K562 (cell line): ENCODE measurements around the gene IMPACT. TPM values are rescaled to one million over a fixed set of nuclear protein-coding genes. Genes with fewer than 3 reads are reported as not detected.

Experiments used
- NCOR1 ChIP-seq: fragments of 450-650 bp; IDR thresholded peaks from 2 replicates; pipeline ENCODE4 v1.6.1; 2016; ENCODE audit warnings: mild to moderate bottlenecking, moderate library complexity
- NR2C2 ChIP-seq, 2 experiments: fragments of 200-800 bp in 1 of 2; sonication (Bioruptor generic) in 1 of 2; sonication (generic) in 1 of 2; formaldehyde crosslinking in 1 of 2; IDR thresholded peaks; 2 replicates each; pipeline versions ENCODE4 v1.6.1 to v1.8.0; 2016 to 2022; ENCODE audit warnings: mild to moderate bottlenecking in 1 of 2, missing compliant biosample characterization in 1 of 2, missing genetic modification characterization in 1 of 2, missing genetic modification reagents in 1 of 2
- SP1 ChIP-seq: sonication (generic); formaldehyde crosslinking; IDR thresholded peaks from 2 replicates; pipeline ENCODE4 v1.8.1; 2022; ENCODE audit warnings: mild to moderate bottlenecking, missing genetic modification reagents
- ZNF311 ChIP-seq: fragments of 250-450 bp; sonication (Bioruptor Pico); IDR thresholded peaks from 2 replicates; pipeline ENCODE4 v1.4.0; 2020; ENCODE audit warnings: mild to moderate bottlenecking, moderate library complexity
- polyA plus RNA-seq, 8 experiments: library from polyadenylated mRNA; depleted of rRNA in 4 of 8; stranded (reverse) in 5 of 8; unstranded in 3 of 8; fragments of >200 nt; fragmentation: Nextera tagmentation in 2 of 8; fragmentation: Illumina TruSeq in 1 of 8; extraction: Ambion mirVana in 2 of 8; extraction: Trizol in 1 of 8; gene quantifications; 2 replicates each; pipeline versions ENCODE4 v1.2.1 to v1.2.3, GENCODE V29; 2011 to 2014; ENCODE audit warnings: inconsistent platforms in 1 of 8, missing spikeins in 1 of 8
- small RNA-seq: library from RNA; depleted of rRNA; stranded (forward); fragments of <200 nt; gene quantifications from one replicate; pipeline ENCODE3, GENCODE V24; 2014
- total RNA-seq, 7 experiments: library from RNA; depleted of rRNA in 6 of 7; stranded (reverse); fragments of >200 nt in 6 of 7; fragmentation: Illumina TruSeq in 2 of 7; extraction: Trizol in 2 of 7; gene quantifications; 2 replicates each; pipeline versions ENCODE4 v1.2.1 to v1.2.3, GENCODE V29; 2011 to 2021; ENCODE audit warnings: low replicate concordance in 1 of 7
- TF ChIP-seq, protein P1 (sequence below): fragments of 450-650 bp; formaldehyde crosslinking; IDR thresholded peaks from 2 replicates; pipeline ENCODE4 v1.4.0; 2020; ENCODE audit warnings: mild to moderate bottlenecking, moderate library complexity

Gene IMPACT
- total and polyA plus RNA-seq, 9 of the 15 experiments (the other 6 are each of a cell fraction or from before 2014, with no cell fraction given): 4.7 to 7.6 (median 5.8) TPM

DNA sequence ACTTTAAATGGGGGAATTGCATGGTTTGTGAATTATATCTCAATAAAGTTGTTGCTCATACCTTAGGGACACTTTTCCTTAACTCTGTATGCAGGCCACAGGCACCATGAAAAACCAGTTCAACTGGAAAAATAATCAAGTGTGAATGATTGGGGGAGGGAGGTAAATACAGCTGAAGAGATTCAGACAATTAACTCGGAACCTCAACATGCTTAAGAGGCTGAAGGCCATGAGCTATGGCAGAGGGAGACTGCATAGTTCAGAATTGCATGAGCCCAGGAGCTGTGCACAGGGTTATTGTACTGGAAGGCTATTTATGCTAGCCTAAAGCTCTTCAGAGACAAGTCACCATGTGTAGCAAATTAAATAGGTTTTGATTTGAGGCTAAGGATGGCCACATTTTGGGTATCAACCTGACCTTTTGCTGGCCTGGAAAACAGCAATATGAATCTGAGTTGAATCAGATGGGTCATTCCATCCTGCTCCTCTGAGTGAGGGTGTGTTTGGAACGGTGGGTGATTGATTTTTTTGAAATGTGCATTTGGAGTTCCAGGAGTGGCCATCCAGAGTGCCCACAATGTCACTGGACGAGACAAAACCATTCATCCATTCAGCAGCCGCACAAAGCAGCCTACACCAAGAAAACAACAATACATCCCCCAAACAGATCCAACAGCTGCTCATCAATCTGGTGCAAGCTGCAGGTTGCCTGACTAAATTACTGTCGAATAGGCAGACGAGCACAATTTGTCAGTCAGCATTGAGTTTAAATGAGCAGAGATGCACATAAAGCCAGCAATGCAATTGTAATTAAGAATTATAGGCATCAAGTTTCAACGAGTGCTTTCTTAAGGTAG, 76.4 kb downstream of the IMPACT start (continued):
- TF ChIP-seq NR2C2 (CRISPR knock-in tag; IDR thresholded peaks at IDR 0.05) (no peak), NR2C2 (tag; IDR thresholded peaks at IDR 0.05) (no peak), NCOR1 (no peak), SP1 (no peak), ZNF311 (CRISPR knock-in tag) (no peak)
- TF ChIP-seq, protein P1, sequence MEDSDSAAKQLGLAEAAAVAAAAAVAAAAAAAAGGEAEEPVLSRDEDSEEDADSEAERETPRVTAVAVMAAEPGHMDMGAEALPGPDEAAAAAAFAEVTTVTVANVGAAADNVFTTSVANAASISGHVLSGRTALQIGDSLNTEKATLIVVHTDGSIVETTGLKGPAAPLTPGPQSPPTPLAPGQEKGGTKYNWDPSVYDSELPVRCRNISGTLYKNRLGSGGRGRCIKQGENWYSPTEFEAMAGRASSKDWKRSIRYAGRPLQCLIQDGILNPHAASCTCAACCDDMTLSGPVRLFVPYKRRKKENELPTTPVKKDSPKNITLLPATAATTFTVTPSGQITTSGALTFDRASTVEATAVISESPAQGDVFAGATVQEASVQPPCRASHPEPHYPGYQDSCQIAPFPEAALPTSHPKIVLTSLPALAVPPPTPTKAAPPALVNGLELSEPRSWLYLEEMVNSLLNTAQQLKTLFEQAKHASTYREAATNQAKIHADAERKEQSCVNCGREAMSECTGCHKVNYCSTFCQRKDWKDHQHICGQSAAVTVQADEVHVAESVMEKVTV: no peak

Small RNA genes within 50 kb of the gene (small RNA-seq; reads per million reads assigned to genes)
- not detected for gene RF00019

Other genes with a start within 250 kb of the IMPACT start
- not detected in 2 replicates for gene OSBPL1A, start 28.8 kb upstream of the IMPACT start, total RNA-seq (2014; rRNA removed)
- gene OSBPL1A, start 28.8 kb upstream of the IMPACT start, total RNA-seq (2014; rRNA removed; fragmentation: Illumina TruSeq; extraction: Trizol): not detected in 2 replicates
- not detected in 2 replicates for gene OSBPL1A, start 28.8 kb upstream of the IMPACT start, total RNA-seq (2015; rRNA removed; fragmentation: Illumina TruSeq; extraction: Trizol)
- 0.34 and 0.49 TPM in 2 replicates for gene OSBPL1A, start 28.8 kb upstream of the IMPACT start, total RNA-seq (2021)
- not detected in 2 replicates for gene OSBPL1A, start 28.8 kb upstream of the IMPACT start, polyA plus RNA-seq (2011; rRNA removed)
- gene OSBPL1A, start 28.8 kb upstream of the IMPACT start, polyA plus RNA-seq (2014; fragmentation: Illumina TruSeq; extraction: Trizol): not detected in 2 replicates
- gene OSBPL1A, start 28.8 kb upstream of the IMPACT start, polyA plus RNA-seq (2014; fragmentation: Nextera tagmentation; extraction: Ambion mirVana): not detected
- gene OSBPL1A, start 28.8 kb upstream of the IMPACT start, polyA plus RNA-seq (2014; rRNA removed): 0.40 TPM in 1 of 2 replicates, not detected in the other
- gene HRH4, start 34.0 kb downstream of the IMPACT start, total RNA-seq (2014; rRNA removed): not detected in 2 replicates
- gene HRH4, start 34.0 kb downstream of the IMPACT start, total RNA-seq (2014; rRNA removed; fragmentation: Illumina TruSeq; extraction: Trizol): not detected in 2 replicates
- not detected in 2 replicates for gene HRH4, start 34.0 kb downstream of the IMPACT start, total RNA-seq (2015; rRNA removed; fragmentation: Illumina TruSeq; extraction: Trizol)
- not detected in 2 replicates for gene HRH4, start 34.0 kb downstream of the IMPACT start, total RNA-seq (2021)
- gene HRH4, start 34.0 kb downstream of the IMPACT start, polyA plus RNA-seq (2011; rRNA removed): not detected in 2 replicates
- gene HRH4, start 34.0 kb downstream of the IMPACT start, polyA plus RNA-seq (2014; fragmentation: Illumina TruSeq; extraction: Trizol): not detected in 2 replicates
- not detected for gene HRH4, start 34.0 kb downstream of the IMPACT start, polyA plus RNA-seq (2014; fragmentation: Nextera tagmentation; extraction: Ambion mirVana)
- gene HRH4, start 34.0 kb downstream of the IMPACT start, polyA plus RNA-seq (2014; rRNA removed): not detected in 2 replicates